Measurements from ENCODE around the gene GPX1.
"Not testable (repeated sequence)": the region's sequence is repeated elsewhere in the genome, so short reads cannot be mapped to it uniquely, and the experiment has no call there.

The GPX1 gene

DNA sequence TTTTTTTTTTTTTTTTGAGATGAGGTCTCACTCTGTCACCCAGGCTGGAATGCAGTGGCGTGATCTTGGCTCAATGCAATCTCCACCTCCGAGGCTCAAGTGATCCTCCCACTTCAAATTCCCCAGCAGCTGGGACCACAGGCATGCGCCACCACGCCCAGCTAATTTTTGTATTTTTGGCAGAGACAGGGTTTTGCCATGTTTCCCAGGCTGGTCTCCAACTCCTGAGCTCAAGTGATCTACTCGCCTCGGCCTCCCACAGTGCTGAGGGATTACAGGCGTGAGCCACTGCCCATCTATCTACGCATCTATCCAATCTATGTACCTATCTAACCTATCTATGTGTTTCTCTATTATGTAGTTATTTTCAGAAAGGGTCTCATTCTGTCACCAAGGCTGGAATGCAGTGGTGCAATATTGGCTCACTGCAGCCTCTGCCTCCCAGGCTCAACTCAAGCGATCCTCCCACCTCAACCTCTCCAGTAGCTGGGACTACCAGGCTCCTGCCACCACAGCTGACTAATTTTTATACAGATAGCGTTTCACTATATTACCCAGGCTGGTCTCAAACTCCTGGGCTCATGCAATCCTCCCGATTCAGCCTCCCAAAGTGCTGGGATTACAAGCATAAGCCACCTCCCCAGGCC, 20.2 kb upstream of the GPX1 start:
- H3K4me1 Mint-ChIP-seq, result peaks cover 50% of the 10 kb centered on the region
- no peaks in the 10 kb centered on the region for H3K27me3 Mint-ChIP-seq

DNA sequence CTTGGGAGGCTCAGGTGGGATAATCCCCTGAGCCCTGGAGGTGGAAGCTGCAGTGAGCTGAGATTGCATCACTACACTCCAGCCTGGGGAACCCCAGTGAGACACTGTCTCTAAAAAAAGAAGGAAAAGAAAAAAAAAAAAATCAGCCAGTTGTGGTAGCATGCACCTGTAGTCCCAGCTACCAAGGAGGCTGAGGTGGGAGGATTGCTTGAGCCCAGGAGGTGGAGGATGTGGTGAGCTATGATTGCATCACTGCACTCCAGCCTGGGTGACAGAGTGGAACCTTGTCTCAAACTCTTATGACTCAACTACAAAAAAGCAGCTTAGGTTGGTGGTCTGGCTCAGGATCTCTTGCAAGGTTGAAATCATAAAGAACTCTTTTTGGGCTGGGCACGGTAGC, 19.3 kb upstream of the GPX1 start:
- Mint-ChIP-seq H3K27me3 (no peaks in the 10 kb centered on the region), H3K36me3 (peaks cover 53% of the 10 kb centered on the region), H3K27ac (peak overlapping the region; percentile 79), H3K4me3 (peak overlapping the region; percentile 25), H3K9me3 (peaks cover 9% of the 10 kb centered on the region), H3K4me1 (peaks cover 48% of the 10 kb centered on the region)
- ATAC-seq, result peak; percentile 72

More for the DNA sequence above, 20.2 kb upstream of the GPX1 start:
- no peak for ATAC-seq
- peaks cover 45% of the 10 kb centered on the region for H3K36me3 Mint-ChIP-seq
- no peak overlapping the region for H3K4me3 Mint-ChIP-seq
- H3K9me3 Mint-ChIP-seq, result peaks cover 9% of the 10 kb centered on the region
- peak overlapping the region; percentile 69 for H3K27ac Mint-ChIP-seq

DNA sequence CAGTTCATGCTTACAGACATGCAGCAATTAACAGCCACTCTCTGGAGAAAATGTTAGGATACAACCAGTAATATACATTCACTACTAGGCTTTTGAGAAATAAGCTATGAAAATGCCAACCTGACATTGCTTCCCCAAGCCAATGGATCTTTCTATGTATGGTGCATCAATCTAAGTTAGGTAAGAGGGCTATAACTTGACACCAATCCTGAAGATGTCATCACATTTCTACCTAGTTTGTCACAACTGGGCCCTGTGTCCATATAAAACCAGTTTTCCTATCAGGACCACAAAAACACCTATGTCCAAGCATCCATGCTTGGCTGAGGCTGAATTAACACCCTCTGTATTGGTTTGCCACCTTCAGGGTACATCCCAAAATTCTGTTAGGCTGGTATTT, 13.8 kb upstream of the GPX1 start:
- Mint-ChIP-seq H3K9me3 (peaks cover under 1% of the 10 kb centered on the region), H3K36me3 (peaks cover 52% of the 10 kb centered on the region), H3K27me3 (no peaks in the 10 kb centered on the region), H3K4me1 (peaks cover 29% of the 10 kb centered on the region), H3K27ac (peak overlapping the region; percentile 32), H3K4me3 (no peak overlapping the region)
- ATAC-seq, result no peak

DNA sequence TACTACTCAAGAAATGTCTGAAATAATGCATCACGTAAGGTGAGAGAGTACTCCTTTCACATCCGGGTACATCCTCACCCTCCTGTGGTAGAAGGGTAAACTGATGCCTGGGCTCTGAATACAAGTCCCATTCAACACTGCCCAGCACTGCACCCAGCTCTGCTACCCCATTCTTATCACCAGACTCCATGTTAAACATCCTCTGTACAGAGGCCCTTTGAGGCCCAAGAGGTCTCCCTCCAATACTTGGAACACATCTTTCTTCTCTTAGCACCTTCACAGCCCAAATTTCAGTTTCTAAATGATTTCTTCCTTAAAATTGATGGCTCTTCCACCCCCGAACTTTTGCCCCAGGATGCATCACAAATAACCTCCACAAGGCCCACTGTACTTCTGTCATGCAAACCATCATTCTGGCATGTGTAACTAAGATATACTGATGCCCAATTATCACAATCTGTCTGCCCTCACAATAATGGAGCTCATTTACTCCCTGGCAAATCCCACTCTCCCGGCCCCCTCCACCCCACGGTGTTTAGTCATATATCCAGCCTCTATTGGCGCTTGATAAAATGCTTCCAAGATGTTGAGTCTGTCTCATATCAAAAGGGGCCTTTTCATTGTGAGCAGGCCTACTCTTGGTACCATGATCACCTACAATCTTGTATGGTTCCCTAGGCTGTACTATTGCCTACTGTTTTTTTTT, 12.6 kb upstream of the GPX1 start:
- no peaks in the 10 kb centered on the region for H3K9me3 Mint-ChIP-seq
- peaks cover 25% of the 10 kb centered on the region for H3K4me1 Mint-ChIP-seq
- peaks cover 62% of the 10 kb centered on the region for H3K36me3 Mint-ChIP-seq
- no peak for ATAC-seq
- no peaks in the 10 kb centered on the region for H3K27me3 Mint-ChIP-seq
- no peak overlapping the region for H3K4me3 Mint-ChIP-seq
- peak overlapping the region; percentile 10 for H3K27ac Mint-ChIP-seq

DNA sequence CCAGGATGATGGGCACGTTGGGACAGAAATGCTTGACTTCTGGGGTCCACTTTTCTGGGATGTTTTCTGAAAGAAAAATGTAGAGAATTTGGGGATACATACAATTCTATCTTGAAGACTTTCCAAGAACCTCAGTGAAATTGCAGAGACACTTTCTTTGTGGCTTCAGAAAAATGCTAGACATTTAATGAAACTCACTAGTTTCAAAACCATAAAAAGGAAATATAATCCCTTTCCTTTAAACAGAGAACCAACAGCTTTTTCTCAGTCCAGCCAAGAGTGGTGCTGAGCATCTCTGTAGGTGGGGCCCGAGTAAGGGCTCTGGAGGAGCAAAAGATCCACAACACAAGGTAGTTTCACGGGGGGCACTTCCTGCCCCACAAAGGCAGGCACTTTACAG, 4.4 kb upstream of the GPX1 start:
- Mint-ChIP-seq H3K36me3 (peaks cover 52% of the 10 kb centered on the region), H3K4me1 (peaks cover 11% of the 10 kb centered on the region), H3K4me3 (no peak overlapping the region), H3K9me3 (no peaks in the 10 kb centered on the region), H3K27ac (peak overlapping the region; percentile 17), H3K27me3 (no peaks in the 10 kb centered on the region)
- ATAC-seq, result no peak

DNA sequence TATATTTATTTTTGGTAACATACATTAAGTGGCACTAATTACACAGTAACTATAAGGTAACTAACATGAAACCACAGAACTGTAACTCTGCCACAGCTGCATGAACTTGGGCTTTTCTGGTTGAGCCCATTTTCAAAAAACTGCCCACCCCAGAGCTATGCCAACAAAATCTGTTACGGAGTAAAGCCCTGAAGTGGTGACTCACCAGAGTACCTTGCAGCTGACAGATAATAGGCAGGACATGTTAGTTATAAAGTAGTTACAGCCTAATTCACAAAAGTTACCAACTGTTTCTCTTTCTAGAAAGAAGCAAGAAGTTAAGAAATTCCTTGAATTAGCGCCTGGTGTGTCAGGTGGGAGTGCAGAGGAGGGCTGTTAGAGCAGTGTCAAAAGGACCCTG, 1.5 kb upstream of the GPX1 start:
- peaks cover 31% of the 10 kb centered on the region for H3K4me1 Mint-ChIP-seq
- H3K9me3 Mint-ChIP-seq, result no peaks in the 10 kb centered on the region
- peaks cover 52% of the 10 kb centered on the region for H3K36me3 Mint-ChIP-seq
- H3K4me3 Mint-ChIP-seq, result no peak overlapping the region
- H3K27me3 Mint-ChIP-seq, result no peaks in the 10 kb centered on the region
- ATAC-seq, result no peak
- no peak overlapping the region for H3K27ac Mint-ChIP-seq

DNA sequence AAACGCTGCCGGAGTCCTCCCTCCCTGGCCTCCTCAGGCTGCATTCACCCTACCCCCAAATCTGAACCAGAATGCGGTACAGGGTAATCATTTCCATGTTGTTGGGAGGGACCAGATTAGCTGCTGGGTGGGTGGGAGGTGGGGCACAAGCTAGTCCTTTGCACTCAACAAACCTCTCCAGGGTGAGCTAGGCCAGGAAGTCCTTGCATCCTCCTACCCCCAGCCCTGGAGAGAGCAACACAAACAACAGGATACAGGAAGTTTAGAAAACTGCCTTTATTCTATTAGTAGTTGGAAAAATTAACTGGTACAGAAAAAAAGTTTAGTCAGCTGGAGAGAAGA, 702 bp upstream of the GPX1 start:
- Mint-ChIP-seq H3K4me1 (peaks cover 31% of the 10 kb centered on the region), H3K4me3 (peak overlapping the region; percentile 87), H3K9me3 (no peaks in the 10 kb centered on the region), H3K27ac (peak overlapping the region; percentile 93), H3K27me3 (no peaks in the 10 kb centered on the region), H3K36me3 (peaks cover 52% of the 10 kb centered on the region)
- no peak for ATAC-seq

DNA sequence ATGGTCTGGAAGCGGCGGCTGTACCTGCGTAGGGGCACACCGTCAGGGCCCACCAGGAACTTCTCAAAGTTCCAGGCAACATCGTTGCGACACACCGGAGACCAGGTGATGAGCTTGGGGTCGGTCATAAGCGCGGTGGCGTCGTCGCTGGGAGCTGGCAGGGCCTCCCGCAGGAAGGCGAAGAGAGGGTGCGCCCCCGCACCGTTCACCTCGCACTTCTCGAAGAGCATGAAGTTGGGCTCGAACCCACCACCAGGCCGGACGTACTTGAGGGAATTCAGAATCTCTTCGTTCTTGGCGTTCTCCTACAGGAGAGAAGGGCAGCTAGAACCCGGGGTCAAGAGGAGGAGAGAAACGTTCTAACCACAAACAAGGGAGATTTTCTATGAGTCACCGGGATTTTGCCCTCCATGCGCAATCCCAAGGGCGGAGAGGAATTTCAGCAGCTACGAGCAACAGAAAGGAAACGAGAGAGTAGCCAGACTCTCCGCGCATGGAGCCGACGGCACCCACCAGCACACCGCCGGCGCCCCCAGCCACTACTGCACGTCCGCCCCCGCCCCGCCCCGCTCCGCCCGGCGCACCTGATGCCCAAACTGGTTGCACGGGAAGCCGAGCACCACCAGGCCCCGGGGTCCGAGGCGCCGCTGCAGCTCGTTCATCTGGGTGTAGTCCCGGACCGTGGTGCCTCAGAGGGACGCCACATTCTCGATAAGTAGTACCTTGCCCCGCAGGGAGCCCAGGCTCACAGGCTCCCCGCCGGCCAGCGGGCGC, 523 bp downstream of the GPX1 start:
- H3K9me3 Mint-ChIP-seq, H3K27me3 Mint-ChIP-seq: not testable (repeated sequence)
- Mint-ChIP-seq H3K4me3 (peak overlapping the region; percentile 87), H3K27ac (peak overlapping the region; percentile 93), H3K36me3 (peaks cover 47% of the 10 kb centered on the region), H3K4me1 (peaks cover 43% of the 10 kb centered on the region)
- ATAC-seq, result peak; percentile 69

DNA sequence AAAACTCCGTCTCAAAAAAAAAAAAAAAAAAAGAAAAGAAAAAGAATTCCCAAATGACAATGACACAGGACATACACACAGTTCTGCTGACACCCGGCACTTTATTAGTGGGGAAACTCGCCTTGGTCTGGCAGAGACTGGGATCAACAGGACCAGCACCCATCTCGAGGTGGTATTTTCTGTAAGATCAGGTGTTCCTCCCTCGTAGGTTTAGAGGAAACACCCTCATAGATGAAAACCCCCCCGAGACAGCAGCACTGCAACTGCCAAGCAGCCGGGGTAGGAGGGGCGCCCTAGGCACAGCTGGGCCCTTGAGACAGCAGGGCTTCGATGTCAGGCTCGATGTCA, 1.1 kb downstream of the GPX1 start:
- peaks cover 41% of the 10 kb centered on the region for H3K36me3 Mint-ChIP-seq
- H3K27ac Mint-ChIP-seq, result peak overlapping the region; percentile 93
- not testable (repeated sequence) for H3K9me3 Mint-ChIP-seq, H3K27me3 Mint-ChIP-seq
- ATAC-seq, result peak; percentile 25
- peaks cover 47% of the 10 kb centered on the region for H3K4me1 Mint-ChIP-seq
- H3K4me3 Mint-ChIP-seq, result peak overlapping the region; percentile 87

DNA sequence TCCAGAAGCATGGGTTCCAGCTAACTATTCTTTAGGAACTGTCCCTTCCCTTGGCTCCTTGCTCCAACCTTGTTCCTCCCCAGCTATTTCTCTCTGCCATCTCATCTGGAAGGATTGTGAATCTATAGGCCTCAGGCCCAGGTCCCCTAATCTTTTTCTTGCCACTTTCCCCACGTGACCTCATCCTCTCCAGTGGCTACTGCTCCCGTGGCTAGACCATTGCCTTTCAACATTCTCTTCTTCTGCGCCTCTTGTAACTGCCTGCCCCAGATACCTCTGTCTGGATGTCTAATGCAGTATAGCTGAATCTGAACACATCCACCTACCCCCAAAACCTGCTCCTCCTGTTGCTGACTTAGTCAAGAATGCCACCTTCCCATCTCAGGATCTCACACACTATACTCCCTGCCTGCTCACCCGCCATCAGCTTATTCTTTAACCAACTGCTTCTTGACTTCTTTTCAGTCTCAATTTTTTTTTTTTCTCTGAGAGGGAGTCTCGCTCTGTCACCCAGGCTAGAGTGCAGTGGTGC, 5.2 kb downstream of the GPX1 start:
- Mint-ChIP-seq H3K27me3 (no peaks in the 10 kb centered on the region), H3K4me1 (peaks cover 44% of the 10 kb centered on the region), H3K27ac (no peak overlapping the region), H3K36me3 (peaks cover 16% of the 10 kb centered on the region), H3K4me3 (no peak overlapping the region), H3K9me3 (no peaks in the 10 kb centered on the region)
- no peak for ATAC-seq

DNA sequence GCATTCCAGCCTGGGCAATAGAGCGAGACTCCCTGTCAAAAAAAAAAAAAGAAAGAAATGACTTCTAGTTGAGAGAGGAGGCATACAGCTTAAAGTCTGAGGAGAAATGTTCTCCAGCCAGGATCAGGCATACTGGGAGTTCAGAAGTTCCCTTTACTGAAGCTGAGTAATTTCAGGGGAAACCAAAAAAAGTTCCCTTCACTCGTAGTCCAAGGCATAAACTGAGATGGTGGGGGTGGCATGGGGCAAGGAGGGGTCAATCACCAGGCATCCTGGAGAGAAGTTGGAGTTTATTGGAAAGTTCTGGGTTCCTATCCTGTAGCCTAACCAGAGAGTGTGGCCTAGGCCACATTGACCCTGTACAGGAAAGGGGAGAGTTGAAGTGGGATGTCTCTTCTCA, 5.9 kb downstream of the GPX1 start:
- H3K36me3 Mint-ChIP-seq, result peaks cover 11% of the 10 kb centered on the region
- no peaks in the 10 kb centered on the region for H3K27me3 Mint-ChIP-seq
- peak; percentile 4 for ATAC-seq
- peak overlapping the region; percentile 55 for H3K27ac Mint-ChIP-seq
- H3K9me3 Mint-ChIP-seq, result no peaks in the 10 kb centered on the region
- peaks cover 43% of the 10 kb centered on the region for H3K4me1 Mint-ChIP-seq
- no peak overlapping the region for H3K4me3 Mint-ChIP-seq

DNA sequence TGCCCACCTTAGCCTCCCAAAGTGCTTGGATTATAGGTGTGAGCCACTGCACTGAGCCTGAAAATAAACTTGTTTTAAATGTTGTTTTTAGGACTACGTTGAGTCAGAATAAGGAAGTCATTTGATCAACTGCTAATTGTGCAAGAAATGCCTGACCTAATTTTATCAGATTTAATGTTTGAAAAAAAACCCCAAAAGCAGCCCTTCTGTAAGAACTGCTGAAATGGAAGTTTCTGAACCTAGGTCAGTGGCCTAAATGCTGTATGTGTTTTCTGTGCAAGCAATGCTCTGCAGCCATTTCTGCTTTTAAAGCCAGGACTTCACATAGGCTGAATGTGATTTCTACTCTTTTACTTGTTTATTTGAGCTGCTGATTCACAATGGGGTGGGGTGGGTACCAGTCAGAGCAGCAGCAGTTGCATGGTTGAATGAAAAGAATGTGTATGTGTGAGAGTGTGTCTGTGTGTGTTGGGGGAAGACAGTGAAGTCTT, 6.6 kb downstream of the GPX1 start:
- Mint-ChIP-seq H3K4me1 (peaks cover 42% of the 10 kb centered on the region), H3K9me3 (no peaks in the 10 kb centered on the region), H3K36me3 (peaks cover 5% of the 10 kb centered on the region), H3K27me3 (no peaks in the 10 kb centered on the region), H3K4me3 (no peak overlapping the region), H3K27ac (peak overlapping the region; percentile 55)
- no peak for ATAC-seq

DNA sequence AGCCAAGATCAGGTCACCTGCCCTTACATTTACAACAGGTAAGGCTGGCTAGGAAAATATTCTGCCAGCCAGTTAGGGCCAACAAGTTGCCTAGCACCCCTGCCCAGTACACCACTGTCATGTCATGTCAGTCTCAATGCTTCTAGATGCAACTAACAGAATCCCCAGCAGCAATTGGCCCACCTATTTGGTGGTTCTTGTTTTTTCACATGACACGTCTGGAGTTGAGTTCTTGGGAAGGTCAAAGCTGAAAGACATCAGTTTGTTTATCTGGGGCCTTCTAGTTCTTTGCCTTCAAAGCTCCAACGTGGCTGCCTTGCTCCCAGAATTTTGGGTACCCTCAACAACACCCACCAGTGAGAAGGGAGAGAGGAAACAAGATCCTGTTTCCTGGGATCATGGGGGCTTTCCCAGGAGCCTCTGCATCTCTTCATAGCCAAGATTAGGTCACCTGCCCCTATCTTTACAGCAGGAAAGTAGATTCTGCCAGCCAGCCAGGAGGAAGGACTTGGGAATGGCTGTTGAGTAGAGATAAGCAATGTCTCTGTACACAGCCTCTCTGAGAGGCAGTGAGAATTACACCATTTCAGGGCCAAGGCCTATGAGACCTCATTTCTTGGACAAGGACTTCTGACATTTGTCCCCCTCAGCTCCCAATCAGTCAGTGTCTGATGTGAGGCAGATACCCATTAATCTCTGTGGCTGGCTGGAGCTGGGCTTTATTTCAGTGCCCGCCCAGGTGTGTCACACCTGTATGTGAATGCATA, 8.6 kb downstream of the GPX1 start:
- no peak for ATAC-seq
- peaks cover 45% of the 10 kb centered on the region for H3K4me1 Mint-ChIP-seq
- no peak overlapping the region for H3K4me3 Mint-ChIP-seq
- H3K27ac Mint-ChIP-seq, result peak overlapping the region; percentile 38
- H3K36me3 Mint-ChIP-seq, result no peaks in the 10 kb centered on the region
- no peaks in the 10 kb centered on the region for H3K27me3 Mint-ChIP-seq
- H3K9me3 Mint-ChIP-seq, result no peaks in the 10 kb centered on the region

DNA sequence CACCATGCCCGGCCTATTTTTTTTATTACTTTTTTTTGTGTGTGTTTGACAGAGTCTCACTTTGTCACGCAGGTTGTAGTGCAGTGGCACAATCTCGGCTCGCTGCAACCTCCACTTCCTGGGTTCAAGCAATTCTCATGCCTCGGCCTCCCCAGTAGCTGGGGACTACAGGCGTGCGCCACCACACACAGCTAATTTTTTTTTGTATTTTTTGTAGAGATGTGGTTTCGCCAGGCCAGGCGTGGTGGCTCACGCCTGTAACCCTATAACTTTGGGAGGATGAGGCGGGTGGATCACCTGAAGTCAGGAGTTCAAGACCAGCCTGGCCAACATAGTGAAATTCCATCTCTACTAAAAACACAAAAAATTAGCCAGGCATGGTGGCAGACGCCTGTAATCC, 9.8 kb downstream of the GPX1 start:
- not testable (repeated sequence) for ATAC-seq, H3K27ac Mint-ChIP-seq, H3K9me3 Mint-ChIP-seq, H3K36me3 Mint-ChIP-seq, H3K27me3 Mint-ChIP-seq, H3K4me3 Mint-ChIP-seq
- peaks cover 47% of the 10 kb centered on the region for H3K4me1 Mint-ChIP-seq

DNA sequence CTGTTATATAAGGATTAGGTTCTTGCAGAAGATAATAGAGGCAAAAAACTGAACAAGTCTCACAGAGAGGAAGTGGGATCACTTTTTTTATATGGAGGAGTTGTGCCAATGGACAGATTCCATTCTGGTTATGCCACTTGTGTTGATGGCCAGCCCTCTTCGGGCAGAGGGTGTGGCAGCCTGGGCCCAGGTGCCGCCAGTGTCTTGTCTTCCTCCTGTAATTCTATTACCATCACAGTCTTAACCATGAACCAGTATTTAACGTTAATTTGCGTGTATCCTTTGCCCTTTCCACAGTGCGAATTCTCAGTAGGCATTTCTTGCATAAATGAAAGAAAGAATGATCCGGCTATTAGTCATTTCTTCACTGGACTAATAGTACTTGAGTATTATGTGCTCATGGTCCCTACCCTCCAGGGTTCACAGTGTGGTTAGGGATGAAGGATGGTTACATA, 11.3 kb downstream of the GPX1 start:
- Mint-ChIP-seq H3K4me1 (peaks cover 48% of the 10 kb centered on the region), H3K27ac (peak overlapping the region; percentile 98), H3K4me3 (no peak overlapping the region), H3K27me3 (no peaks in the 10 kb centered on the region), H3K36me3 (no peaks in the 10 kb centered on the region), H3K9me3 (no peaks in the 10 kb centered on the region)
- no peak for ATAC-seq
